K562 (cell line): ENCODE results near the gene C18orf63. TPM values are rescaled to one million over a fixed set of nuclear protein-coding genes. Genes with fewer than 3 reads are reported as not detected.

ENCODE experiments used
- FOXM1 ChIP-seq, 2 experiments: fragments of 450-650 bp in 1 of 2; sonication (generic) in 1 of 2; formaldehyde crosslinking in 1 of 2; IDR thresholded peaks; 2 replicates each; pipeline versions ENCODE4 v1.6.1 to v1.9.0; 2017 to 2022; ENCODE audit warnings: low read depth in 2 of 2, mild to moderate bottlenecking in 2 of 2, missing genetic modification reagents in 1 of 2, moderate library complexity in 1 of 2
- HEY1 ChIP-seq: fragments of 250-450 bp; sonication (Bioruptor Pico); IDR thresholded peaks from 2 replicates; pipeline ENCODE4 v1.5.0; 2020; ENCODE audit warnings: mild to moderate bottlenecking, moderate library complexity, borderline replicate concordance
- ZNF589 ChIP-seq: fragments of 200-800 bp; sonication (Bioruptor generic); IDR thresholded peaks from 2 replicates; pipeline ENCODE4 v1.6.1; 2016; ENCODE audit warnings: low read depth, missing genetic modification characterization, missing compliant biosample characterization
- polyA plus RNA-seq, 8 experiments: library from polyadenylated mRNA; depleted of rRNA in 4 of 8; stranded (reverse) in 5 of 8; unstranded in 3 of 8; fragments of >200 nt; fragmentation: Nextera tagmentation in 2 of 8; fragmentation: Illumina TruSeq in 1 of 8; extraction: Ambion mirVana in 2 of 8; extraction: Trizol in 1 of 8; gene quantifications; 2 replicates each; pipeline versions ENCODE4 v1.2.1 to v1.2.3, GENCODE V29; 2011 to 2014; ENCODE audit warnings: inconsistent platforms in 1 of 8, missing spikeins in 1 of 8
- total RNA-seq, 7 experiments: library from RNA; depleted of rRNA in 6 of 7; stranded (reverse); fragments of >200 nt in 6 of 7; fragmentation: Illumina TruSeq in 2 of 7; extraction: Trizol in 2 of 7; gene quantifications; 2 replicates each; pipeline versions ENCODE4 v1.2.1 to v1.2.3, GENCODE V29; 2011 to 2021; ENCODE audit warnings: low replicate concordance in 1 of 7
- TF ChIP-seq, protein P1 (sequence below): fragments of 250-450 bp; sonication (Bioruptor Pico); IDR thresholded peaks from 2 replicates; pipeline ENCODE4 v1.4.0; 2020; ENCODE audit warnings: mild to moderate bottlenecking, moderate library complexity, borderline replicate concordance
- TF ChIP-seq, protein P2 (sequence below): fragments of 450-650 bp; IDR thresholded peaks from 2 replicates; pipeline ENCODE4 v1.6.1; 2016; ENCODE audit warnings: mild to moderate bottlenecking
- TF ChIP-seq, protein P3 (sequence below): sonication (generic); formaldehyde crosslinking; IDR thresholded peaks from 2 replicates; pipeline ENCODE4 v1.8.0; 2022; ENCODE audit warnings: mild to moderate bottlenecking, missing genetic modification reagents

The C18orf63 gene
- total and polyA plus RNA-seq, 9 of the 15 experiments (the other 6 are each of a cell fraction or from before 2014, with no cell fraction given): not detected

DNA sequence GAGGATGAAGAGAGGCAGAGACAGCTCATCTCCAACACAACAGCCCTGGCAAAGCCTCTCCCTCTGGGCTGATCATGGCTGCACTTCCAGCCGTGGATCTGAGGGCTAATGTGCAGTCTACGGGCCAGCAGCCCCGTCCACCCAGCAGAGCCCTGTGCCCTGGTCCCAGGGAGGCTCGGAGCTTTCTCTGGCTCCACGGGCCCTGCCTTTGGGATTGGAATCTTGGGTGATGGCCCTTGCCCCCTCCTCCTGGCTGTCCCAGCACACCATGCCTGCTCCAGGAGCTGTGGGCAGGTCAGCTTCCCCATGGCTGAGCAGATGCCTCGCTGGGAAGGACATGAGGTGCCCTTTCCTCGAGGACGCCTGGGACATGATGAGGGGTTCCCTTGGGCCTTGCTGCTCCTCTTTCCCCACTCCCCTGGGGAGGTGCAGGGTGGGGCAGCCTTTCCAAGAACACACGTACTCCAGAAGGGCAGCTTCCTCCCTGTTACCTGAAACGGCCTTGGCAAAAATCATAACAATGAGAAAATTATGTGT, 66.9 kb downstream of the C18orf63 start (continued):
- TF ChIP-seq, protein P1, sequence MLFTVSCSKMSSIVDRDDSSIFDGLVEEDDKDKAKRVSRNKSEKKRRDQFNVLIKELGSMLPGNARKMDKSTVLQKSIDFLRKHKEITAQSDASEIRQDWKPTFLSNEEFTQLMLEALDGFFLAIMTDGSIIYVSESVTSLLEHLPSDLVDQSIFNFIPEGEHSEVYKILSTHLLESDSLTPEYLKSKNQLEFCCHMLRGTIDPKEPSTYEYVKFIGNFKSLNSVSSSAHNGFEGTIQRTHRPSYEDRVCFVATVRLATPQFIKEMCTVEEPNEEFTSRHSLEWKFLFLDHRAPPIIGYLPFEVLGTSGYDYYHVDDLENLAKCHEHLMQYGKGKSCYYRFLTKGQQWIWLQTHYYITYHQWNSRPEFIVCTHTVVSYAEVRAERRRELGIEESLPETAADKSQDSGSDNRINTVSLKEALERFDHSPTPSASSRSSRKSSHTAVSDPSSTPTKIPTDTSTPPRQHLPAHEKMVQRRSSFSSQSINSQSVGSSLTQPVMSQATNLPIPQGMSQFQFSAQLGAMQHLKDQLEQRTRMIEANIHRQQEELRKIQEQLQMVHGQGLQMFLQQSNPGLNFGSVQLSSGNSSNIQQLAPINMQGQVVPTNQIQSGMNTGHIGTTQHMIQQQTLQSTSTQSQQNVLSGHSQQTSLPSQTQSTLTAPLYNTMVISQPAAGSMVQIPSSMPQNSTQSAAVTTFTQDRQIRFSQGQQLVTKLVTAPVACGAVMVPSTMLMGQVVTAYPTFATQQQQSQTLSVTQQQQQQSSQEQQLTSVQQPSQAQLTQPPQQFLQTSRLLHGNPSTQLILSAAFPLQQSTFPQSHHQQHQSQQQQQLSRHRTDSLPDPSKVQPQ (CRISPR knock-in tag): no peak
- TF ChIP-seq ZNF589 (no peak), FOXM1 (IDR thresholded peaks at IDR 0.05; ENCODE audit: low read depth) (no peak), FOXM1 (CRISPR knock-in tag; IDR thresholded peaks at IDR 0.05; ENCODE audit: low read depth) (no peak), HEY1 (CRISPR knock-in tag) (no peak)
- TF ChIP-seq, protein P2, sequence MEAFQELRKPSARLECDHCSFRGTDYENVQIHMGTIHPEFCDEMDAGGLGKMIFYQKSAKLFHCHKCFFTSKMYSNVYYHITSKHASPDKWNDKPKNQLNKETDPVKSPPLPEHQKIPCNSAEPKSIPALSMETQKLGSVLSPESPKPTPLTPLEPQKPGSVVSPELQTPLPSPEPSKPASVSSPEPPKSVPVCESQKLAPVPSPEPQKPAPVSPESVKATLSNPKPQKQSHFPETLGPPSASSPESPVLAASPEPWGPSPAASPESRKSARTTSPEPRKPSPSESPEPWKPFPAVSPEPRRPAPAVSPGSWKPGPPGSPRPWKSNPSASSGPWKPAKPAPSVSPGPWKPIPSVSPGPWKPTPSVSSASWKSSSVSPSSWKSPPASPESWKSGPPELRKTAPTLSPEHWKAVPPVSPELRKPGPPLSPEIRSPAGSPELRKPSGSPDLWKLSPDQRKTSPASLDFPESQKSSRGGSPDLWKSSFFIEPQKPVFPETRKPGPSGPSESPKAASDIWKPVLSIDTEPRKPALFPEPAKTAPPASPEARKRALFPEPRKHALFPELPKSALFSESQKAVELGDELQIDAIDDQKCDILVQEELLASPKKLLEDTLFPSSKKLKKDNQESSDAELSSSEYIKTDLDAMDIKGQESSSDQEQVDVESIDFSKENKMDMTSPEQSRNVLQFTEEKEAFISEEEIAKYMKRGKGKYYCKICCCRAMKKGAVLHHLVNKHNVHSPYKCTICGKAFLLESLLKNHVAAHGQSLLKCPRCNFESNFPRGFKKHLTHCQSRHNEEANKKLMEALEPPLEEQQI: no peak
- TF ChIP-seq, protein P3, sequence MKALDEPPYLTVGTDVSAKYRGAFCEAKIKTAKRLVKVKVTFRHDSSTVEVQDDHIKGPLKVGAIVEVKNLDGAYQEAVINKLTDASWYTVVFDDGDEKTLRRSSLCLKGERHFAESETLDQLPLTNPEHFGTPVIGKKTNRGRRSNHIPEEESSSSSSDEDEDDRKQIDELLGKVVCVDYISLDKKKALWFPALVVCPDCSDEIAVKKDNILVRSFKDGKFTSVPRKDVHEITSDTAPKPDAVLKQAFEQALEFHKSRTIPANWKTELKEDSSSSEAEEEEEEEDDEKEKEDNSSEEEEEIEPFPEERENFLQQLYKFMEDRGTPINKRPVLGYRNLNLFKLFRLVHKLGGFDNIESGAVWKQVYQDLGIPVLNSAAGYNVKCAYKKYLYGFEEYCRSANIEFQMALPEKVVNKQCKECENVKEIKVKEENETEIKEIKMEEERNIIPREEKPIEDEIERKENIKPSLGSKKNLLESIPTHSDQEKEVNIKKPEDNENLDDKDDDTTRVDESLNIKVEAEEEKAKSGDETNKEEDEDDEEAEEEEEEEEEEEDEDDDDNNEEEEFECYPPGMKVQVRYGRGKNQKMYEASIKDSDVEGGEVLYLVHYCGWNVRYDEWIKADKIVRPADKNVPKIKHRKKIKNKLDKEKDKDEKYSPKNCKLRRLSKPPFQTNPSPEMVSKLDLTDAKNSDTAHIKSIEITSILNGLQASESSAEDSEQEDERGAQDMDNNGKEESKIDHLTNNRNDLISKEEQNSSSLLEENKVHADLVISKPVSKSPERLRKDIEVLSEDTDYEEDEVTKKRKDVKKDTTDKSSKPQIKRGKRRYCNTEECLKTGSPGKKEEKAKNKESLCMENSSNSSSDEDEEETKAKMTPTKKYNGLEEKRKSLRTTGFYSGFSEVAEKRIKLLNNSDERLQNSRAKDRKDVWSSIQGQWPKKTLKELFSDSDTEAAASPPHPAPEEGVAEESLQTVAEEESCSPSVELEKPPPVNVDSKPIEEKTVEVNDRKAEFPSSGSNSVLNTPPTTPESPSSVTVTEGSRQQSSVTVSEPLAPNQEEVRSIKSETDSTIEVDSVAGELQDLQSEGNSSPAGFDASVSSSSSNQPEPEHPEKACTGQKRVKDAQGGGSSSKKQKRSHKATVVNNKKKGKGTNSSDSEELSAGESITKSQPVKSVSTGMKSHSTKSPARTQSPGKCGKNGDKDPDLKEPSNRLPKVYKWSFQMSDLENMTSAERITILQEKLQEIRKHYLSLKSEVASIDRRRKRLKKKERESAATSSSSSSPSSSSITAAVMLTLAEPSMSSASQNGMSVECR (CRISPR knock-in tag): no peak
